ENCODE data around the gene TARBP1. TPM values are rescaled to one million over a fixed set of nuclear protein-coding genes. Genes with fewer than 3 reads are reported as not detected.

Gene TARBP1
- total and polyA plus RNA-seq, 2 of the 13 experiments (the other 11 are each of a cell fraction or from before 2014, with no cell fraction given), result 37.7 to 67.0 TPM

GRCh38 chr1:234356615-234357269 lies 122.2 kb downstream of the TARBP1 start (continued):
- TF ChIP-seq UBTF (CRISPR knock-in tag; IDR thresholded peaks at IDR 0.05) (peak; percentile 37; the same call in 1 of the 2 replicates), GABPA (IDR thresholded peaks at IDR 0.05; ENCODE audit: low read depth, low read length) (peak; percentile 44), GABPA (CRISPR knock-in tag; IDR thresholded peaks at IDR 0.05; ENCODE audit: low read depth) (peak; percentile 79), ZFX (CRISPR knock-in tag; IDR thresholded peaks at IDR 0.05; ENCODE audit: low read depth) (peak; percentile 66; the same call in 1 of the 2 replicates), ZBTB7A (CRISPR knock-in tag; IDR thresholded peaks at IDR 0.05) (0 out of 2 replicates have a peak, but pooled peaks have one; percentile 24), ELF1 (CRISPR knock-in tag; IDR thresholded peaks at IDR 0.05) (peak; percentile 90), MED1 (CRISPR knock-in tag; IDR thresholded peaks at IDR 0.05) (peak; percentile 44), POLR2G (IDR thresholded peaks at IDR 0.05; ENCODE audit: low read depth, low read length) (peak; percentile 73), ZFP91 (CRISPR knock-in tag; IDR thresholded peaks at IDR 0.05; ENCODE audit: borderline replicate concordance) (peak; percentile 58; the same call in 1 of the 2 replicates), SIN3A (IDR thresholded peaks at IDR 0.05; ENCODE audit: borderline replicate concordance, low read depth, low read length) (peak; percentile 60; the same call in 1 of the 2 replicates), SALL1 (CRISPR knock-in tag; IDR thresholded peaks at IDR 0.05) (peak; percentile 80), ELF3 (CRISPR knock-in tag; IDR thresholded peaks at IDR 0.05) (0 out of 2 replicates have a peak, but pooled peaks have one; percentile 32), CSRNP1 (CRISPR knock-in tag; IDR thresholded peaks at IDR 0.05) (0 out of 2 replicates have a peak, but pooled peaks have one; percentile 54), ZNF605 (CRISPR knock-in tag; IDR thresholded peaks at IDR 0.05) (peak; percentile 56; the same call in 1 of the 2 replicates), NFKB2 (CRISPR knock-in tag; IDR thresholded peaks at IDR 0.05; ENCODE audit: borderline replicate concordance) (peak; percentile 49; the same call in 1 of the 2 replicates), POLR2A (IDR thresholded peaks at IDR 0.05; ENCODE audit: insufficient read depth in 1 of 2, low read depth in 2 of 2, low read length in 2 of 2) (peak; percentile 31 to 65; a peak in 2 of 4 replicates), GMEB1 (CRISPR knock-in tag; IDR thresholded peaks at IDR 0.05; ENCODE audit: borderline replicate concordance) (peak; percentile 18; the same call in 1 of the 2 replicates), HDAC1 (CRISPR knock-in tag; IDR thresholded peaks at IDR 0.05) (peak; percentile 51; the same call in 1 of the 2 replicates), YY1 (IDR thresholded peaks at IDR 0.05; ENCODE audit: insufficient read depth, insufficient replicate concordance, low read depth, low read length) (peak; percentile 45), MXI1 (IDR thresholded peaks at IDR 0.05; ENCODE audit: borderline replicate concordance, low read depth, low read length) (peak; percentile 41; the same call in 1 of the 3 replicates)
